Ishikawa (cell line): ENCODE data around the gene ANKRD33.

Experiments
- CEBPB ChIP-seq: IDR thresholded peaks from 2 replicates; pipeline ENCODE4 v1.6.1; 2012
- CREB1 ChIP-seq: IDR thresholded peaks from 2 replicates; pipeline ENCODE4 v1.6.1; 2012; ENCODE audit warnings: low read depth
- EGR1 ChIP-seq: IDR thresholded peaks from 2 replicates; pipeline ENCODE4 v1.6.1; 2012
- EP300 ChIP-seq: IDR thresholded peaks from 2 replicates; pipeline ENCODE4 v1.6.1; 2012; ENCODE audit warnings: borderline replicate concordance
- FOXM1 ChIP-seq: IDR thresholded peaks from 2 replicates; pipeline ENCODE4 v1.6.1; 2012; ENCODE audit warnings: low read depth, borderline replicate concordance
- NFIC ChIP-seq: IDR thresholded peaks from 2 replicates; pipeline ENCODE4 v1.6.1; 2012
- RAD21 ChIP-seq: IDR thresholded peaks from 2 replicates; pipeline ENCODE4 v1.6.1; 2012; ENCODE audit warnings: low read depth
- TAF1 ChIP-seq: IDR thresholded peaks from 2 replicates; pipeline ENCODE4 v1.6.1; 2012; ENCODE audit warnings: low read depth, mild to moderate bottlenecking
- TCF12 ChIP-seq: IDR thresholded peaks from 2 replicates; pipeline ENCODE4 v1.6.1; 2012; ENCODE audit warnings: low read depth
- TEAD4 ChIP-seq: IDR thresholded peaks from 2 replicates; pipeline ENCODE4 v1.6.1; 2012
- YY1 ChIP-seq: IDR thresholded peaks from 2 replicates; pipeline ENCODE4 v1.6.1; 2012; ENCODE audit warnings: low read depth
- ZBTB7A ChIP-seq: IDR thresholded peaks from 2 replicates; pipeline ENCODE4 v1.6.1; 2012; ENCODE audit warnings: low read depth
- TF ChIP-seq, protein P1 (sequence below): IDR thresholded peaks from 2 replicates; pipeline ENCODE4 v1.6.1; 2012; ENCODE audit warnings: low read depth, mild to moderate bottlenecking
- TF ChIP-seq, protein P2 (sequence below): IDR thresholded peaks from 2 replicates; pipeline ENCODE4 v1.6.1; 2012
- TF ChIP-seq, protein P3 (sequence below): IDR thresholded peaks from 2 replicates; pipeline ENCODE4 v1.6.1; 2012

The ANKRD33 gene

GRCh38 chr12:51883998-51884675 lies 3.8 kb upstream of the ANKRD33 start:
- TF ChIP-seq CREB1 (no peak), TCF12 (no peak), ZBTB7A (no peak), FOXM1 (no peak), EP300 (no peak), NFIC (no peak), TEAD4 (no peak), CEBPB (no peak), TAF1 (no peak), YY1 (no peak), RAD21 (no peak)
- TF ChIP-seq, protein P1, sequence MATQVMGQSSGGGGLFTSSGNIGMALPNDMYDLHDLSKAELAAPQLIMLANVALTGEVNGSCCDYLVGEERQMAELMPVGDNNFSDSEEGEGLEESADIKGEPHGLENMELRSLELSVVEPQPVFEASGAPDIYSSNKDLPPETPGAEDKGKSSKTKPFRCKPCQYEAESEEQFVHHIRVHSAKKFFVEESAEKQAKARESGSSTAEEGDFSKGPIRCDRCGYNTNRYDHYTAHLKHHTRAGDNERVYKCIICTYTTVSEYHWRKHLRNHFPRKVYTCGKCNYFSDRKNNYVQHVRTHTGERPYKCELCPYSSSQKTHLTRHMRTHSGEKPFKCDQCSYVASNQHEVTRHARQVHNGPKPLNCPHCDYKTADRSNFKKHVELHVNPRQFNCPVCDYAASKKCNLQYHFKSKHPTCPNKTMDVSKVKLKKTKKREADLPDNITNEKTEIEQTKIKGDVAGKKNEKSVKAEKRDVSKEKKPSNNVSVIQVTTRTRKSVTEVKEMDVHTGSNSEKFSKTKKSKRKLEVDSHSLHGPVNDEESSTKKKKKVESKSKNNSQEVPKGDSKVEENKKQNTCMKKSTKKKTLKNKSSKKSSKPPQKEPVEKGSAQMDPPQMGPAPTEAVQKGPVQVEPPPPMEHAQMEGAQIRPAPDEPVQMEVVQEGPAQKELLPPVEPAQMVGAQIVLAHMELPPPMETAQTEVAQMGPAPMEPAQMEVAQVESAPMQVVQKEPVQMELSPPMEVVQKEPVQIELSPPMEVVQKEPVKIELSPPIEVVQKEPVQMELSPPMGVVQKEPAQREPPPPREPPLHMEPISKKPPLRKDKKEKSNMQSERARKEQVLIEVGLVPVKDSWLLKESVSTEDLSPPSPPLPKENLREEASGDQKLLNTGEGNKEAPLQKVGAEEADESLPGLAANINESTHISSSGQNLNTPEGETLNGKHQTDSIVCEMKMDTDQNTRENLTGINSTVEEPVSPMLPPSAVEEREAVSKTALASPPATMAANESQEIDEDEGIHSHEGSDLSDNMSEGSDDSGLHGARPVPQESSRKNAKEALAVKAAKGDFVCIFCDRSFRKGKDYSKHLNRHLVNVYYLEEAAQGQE = no peak
- TF ChIP-seq, protein P2, sequence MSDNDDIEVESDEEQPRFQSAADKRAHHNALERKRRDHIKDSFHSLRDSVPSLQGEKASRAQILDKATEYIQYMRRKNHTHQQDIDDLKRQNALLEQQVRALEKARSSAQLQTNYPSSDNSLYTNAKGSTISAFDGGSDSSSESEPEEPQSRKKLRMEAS = no peak
- TF ChIP-seq, protein P3, sequence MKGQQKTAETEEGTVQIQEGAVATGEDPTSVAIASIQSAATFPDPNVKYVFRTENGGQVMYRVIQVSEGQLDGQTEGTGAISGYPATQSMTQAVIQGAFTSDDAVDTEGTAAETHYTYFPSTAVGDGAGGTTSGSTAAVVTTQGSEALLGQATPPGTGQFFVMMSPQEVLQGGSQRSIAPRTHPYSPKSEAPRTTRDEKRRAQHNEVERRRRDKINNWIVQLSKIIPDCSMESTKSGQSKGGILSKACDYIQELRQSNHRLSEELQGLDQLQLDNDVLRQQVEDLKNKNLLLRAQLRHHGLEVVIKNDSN = no peak

DNA sequence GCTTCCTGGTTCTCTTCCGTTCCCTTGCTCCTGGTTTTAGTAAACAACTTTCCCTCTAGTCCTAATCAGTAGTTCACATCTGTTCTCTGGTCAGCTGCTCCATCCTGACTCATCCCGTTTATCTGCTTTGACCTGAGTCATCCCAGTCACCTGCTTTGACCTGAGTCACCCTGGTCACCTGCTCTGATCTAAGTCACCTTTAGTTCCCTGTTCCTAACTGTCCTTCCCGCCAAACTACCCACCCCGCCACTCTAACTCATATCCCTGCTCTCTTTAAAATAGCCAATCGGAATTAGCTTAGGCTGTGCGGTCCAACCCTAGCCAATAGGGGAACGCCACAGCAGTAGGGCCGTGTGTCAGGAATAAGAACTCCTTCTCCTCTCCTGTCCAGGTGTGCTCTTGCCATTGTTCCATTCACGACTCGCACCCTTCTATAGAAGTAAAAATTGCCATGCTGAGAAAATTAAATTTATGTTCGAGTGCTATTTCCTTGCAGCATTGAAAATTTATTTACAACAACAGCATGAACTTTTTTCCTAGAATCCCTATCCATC lies 3.1 kb upstream of the ANKRD33 start:
- no peak for TF ChIP-seq EGR1

DNA sequence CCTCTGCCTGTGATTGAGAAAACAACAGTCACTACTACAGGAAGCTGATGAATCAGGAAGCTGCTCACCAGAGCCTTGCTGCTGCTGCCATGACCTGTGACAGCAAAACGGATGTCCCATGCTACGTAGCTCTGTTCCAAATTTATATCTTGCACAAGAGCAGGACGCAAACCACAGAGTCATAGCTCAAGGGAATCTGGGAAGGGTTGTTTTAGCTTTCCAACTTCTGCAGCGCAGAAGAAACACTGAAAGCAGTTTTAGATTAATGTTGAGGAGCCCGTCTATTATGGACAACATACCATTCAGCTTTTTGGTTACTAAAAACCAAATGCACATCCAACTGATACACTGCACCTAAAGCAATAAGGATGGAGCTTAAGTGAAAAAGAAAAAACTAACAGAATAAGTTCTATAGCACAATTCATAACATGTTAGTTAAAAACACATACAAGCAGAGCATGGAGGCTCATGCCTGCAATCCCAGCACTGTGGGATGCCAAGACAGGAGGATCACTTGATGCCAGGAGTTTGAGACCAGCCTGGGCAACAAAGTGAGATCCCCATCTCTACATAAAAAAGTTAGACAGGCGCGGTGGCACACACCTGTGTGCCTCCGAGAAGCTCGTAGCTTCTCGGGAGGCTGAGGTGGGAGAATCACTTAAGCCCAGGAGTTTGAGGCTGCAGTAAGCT lies 1.7 kb upstream of the ANKRD33 start:
- no peak for TF ChIP-seq TAF1
- TF ChIP-seq, protein P3 = peak; percentile 58

- TF ChIP-seq NFIC (no peak), TCF12 (no peak), EGR1 (no peak), TAF1 (no peak), CEBPB (no peak), EP300 (no peak)
- TF ChIP-seq, protein P1 = no peak
Observed at GRCh38 chr12:51888316-51889215, 663 bp downstream of the ANKRD33 start.

DNA sequence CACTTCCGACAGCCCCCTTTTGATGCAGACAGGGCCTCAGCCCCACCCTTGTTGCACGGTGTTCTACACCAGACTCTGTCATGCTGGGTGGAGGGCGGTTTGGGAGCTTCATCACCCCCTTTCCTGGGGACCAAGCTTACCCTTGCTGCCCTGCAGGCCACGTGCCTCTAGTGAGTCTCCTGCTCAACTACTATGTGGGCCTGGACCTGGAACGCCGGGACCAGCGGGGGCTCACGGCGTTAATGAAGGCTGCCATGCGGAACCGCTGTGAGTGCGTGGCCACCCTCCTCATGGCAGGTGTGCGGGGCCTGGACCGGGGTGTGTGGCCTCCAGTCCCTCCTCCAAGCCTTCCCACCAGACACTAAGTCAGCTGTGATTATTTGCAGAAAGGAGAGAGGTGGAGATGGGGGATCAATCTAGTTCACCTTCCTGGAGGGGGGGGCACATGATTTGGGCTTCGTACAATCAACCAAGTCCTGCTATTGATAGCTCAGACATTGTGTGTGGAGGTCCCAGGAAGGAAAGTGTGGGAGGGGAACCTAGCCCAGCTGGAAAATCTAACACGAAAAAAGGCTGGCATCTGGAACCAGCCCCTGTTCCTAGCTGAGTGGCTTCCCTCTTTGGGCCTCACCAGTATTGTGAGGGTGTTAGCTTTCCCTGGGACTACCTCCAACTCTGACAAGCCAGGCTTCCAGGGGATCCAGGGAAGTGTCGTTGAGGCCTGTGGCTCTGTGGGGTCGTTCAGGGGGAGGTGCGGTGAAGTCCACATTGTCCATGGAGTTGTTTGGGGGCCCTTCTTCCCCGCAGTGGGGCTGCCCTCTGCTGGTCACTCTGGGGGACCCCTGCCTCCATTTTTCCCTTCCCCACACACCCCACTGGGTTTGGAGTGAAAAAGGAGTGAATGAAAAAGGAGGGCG lies 1.6 kb downstream of the ANKRD33 start:
- TF ChIP-seq ZBTB7A (no peak), RAD21 (peak; percentile 6; the same call in 1 of the 2 replicates), NFIC (no peak)

DNA sequence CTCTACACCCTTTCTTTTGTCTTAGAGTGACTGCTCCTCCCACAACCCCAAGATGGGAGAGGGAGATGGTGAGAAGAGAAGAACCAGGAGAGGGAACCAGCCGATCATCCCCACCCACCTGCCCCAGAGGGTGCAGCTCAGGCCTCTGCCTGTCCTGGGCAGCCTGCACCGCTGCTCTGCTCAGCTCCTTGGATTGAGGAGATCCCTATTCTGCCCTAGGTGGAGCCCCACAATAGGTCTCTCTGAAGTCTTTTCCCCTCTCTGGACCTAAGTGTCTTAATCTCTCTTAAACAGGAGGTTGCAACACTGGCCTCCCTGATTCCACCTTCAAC lies 2.2 kb downstream of the ANKRD33 start:
- no peak for TF ChIP-seq NFIC
- TF ChIP-seq ZBTB7A = no peak
- no peak for TF ChIP-seq TEAD4
- no peak for TF ChIP-seq TAF1
- TF ChIP-seq, protein P2 = no peak
- no peak for TF ChIP-seq RAD21
- no peak for TF ChIP-seq CREB1
- TF ChIP-seq, protein P1 = no peak
- TF ChIP-seq CEBPB = no peak
- no peak for TF ChIP-seq TCF12
- TF ChIP-seq FOXM1 = no peak
- TF ChIP-seq YY1 = no peak
- TF ChIP-seq EP300 = no peak
- no peak for TF ChIP-seq EGR1
- TF ChIP-seq, protein P3 = no peak
